ENCODE measurements around the gene PKP4.

Gene PKP4

GRCh38 chr2:158542577-158542976, 85.8 kb downstream of the PKP4 start:
- DNase-seq (ENCODE audit: low read depth, low spot score), result no peak

- no peak for DNase-seq (ENCODE audit: low read depth, low spot score)
Observed at GRCh38 chr2:158543957-158544356, 87.2 kb downstream of the PKP4 start.

GRCh38 chr2:158544998-158545397, 88.2 kb downstream of the PKP4 start:
- DNase-seq (ENCODE audit: low read depth, low spot score), result no peak

GRCh38 chr2:158546412-158547144, 89.8 kb downstream of the PKP4 start:
- no peak for DNase-seq (ENCODE audit: low read depth, low spot score)

GRCh38 chr2:158553257-158553656, 96.5 kb downstream of the PKP4 start:
- no peak for DNase-seq (ENCODE audit: low read depth, low spot score)

GRCh38 chr2:158554996-158555395, 98.2 kb downstream of the PKP4 start:
- DNase-seq (ENCODE audit: low read depth, low spot score), result no peak

- DNase-seq (ENCODE audit: low read depth, low spot score), result no peak
Observed at GRCh38 chr2:158556124-158556523, 99.4 kb downstream of the PKP4 start.

- no peak for DNase-seq (ENCODE audit: low read depth, low spot score)
Observed at GRCh38 chr2:158557752-158558151, 101.0 kb downstream of the PKP4 start.

- no peak for DNase-seq (ENCODE audit: low read depth, low spot score)
Observed at GRCh38 chr2:158559252-158559651, 102.5 kb downstream of the PKP4 start.

- no peak for DNase-seq (ENCODE audit: low read depth, low spot score)
Observed at GRCh38 chr2:158560259-158560658, 103.5 kb downstream of the PKP4 start.

GRCh38 chr2:158561054-158561453, 104.3 kb downstream of the PKP4 start:
- DNase-seq (ENCODE audit: low read depth, low spot score), result no peak

GRCh38 chr2:158567208-158567607, 110.5 kb downstream of the PKP4 start:
- no peak for DNase-seq (ENCODE audit: low read depth, low spot score)

GRCh38 chr2:158569284-158569683, 112.5 kb downstream of the PKP4 start:
- DNase-seq (ENCODE audit: low read depth, low spot score), result no peak

- DNase-seq (ENCODE audit: low read depth, low spot score), result no peak
Observed at GRCh38 chr2:158570869-158571268, 114.1 kb downstream of the PKP4 start.

- no peak for DNase-seq (ENCODE audit: low read depth, low spot score)
Observed at GRCh38 chr2:158573739-158574138, 117.0 kb downstream of the PKP4 start.

- no peak for DNase-seq (ENCODE audit: low read depth, low spot score)
Observed at GRCh38 chr2:158575051-158575635, 118.4 kb downstream of the PKP4 start.

- no peak for DNase-seq (ENCODE audit: low read depth, low spot score)
Observed at GRCh38 chr2:158577141-158577540, 120.4 kb downstream of the PKP4 start.

- no peak for DNase-seq (ENCODE audit: low read depth, low spot score)
Observed at GRCh38 chr2:158578703-158579330, 122.1 kb downstream of the PKP4 start.

- no peak for DNase-seq (ENCODE audit: low read depth, low spot score)
Observed at GRCh38 chr2:158579928-158580327, 123.2 kb downstream of the PKP4 start.

GRCh38 chr2:158580760-158581159, 124.0 kb downstream of the PKP4 start:
- no peak for DNase-seq (ENCODE audit: low read depth, low spot score)

GRCh38 chr2:158582670-158583069, 125.9 kb downstream of the PKP4 start:
- DNase-seq (ENCODE audit: low read depth, low spot score), result no peak

- DNase-seq (ENCODE audit: low read depth, low spot score), result no peak
Observed at GRCh38 chr2:158583923-158584322, 127.2 kb downstream of the PKP4 start.

- no peak for DNase-seq (ENCODE audit: low read depth, low spot score)
Observed at GRCh38 chr2:158586491-158586890, 129.7 kb downstream of the PKP4 start.

Data from activated naive CD8-positive, alpha-beta T cell treated with anti-CD3 and anti-CD28 coated beads, Interleukin-2, amount 50 U/mL, for 16 hours (primary cell).